Measurements from ENCODE around the gene CHKB.
"Not testable (repeated sequence)": the region's sequence is repeated elsewhere in the genome, so short reads cannot be mapped to it uniquely, and the experiment has no call there.

The CHKB gene

DNA sequence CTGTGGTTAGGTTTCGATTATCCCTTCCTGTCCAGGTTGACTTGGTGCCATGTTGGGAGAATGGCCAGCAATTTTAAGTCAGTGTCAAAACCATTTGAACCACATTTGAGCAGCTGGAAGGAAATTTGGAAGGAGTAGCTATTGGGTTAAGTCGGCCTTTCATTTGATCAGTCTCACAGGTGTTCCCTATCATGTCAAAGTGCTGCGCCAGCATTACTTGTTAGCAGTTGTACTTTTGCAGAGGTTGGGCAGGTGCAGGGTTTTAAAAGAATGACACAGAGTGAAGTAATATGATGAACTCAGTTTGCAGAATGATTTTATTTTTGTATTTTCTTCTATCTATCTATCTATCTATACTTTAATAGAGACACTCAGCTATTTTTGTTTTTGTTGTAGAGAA lies 46.4 kb downstream of the CHKB start:
- H3K36me3 Mint-ChIP-seq, result no peaks in the 10 kb centered on the region
- no peaks in the 10 kb centered on the region for H3K9me3 Mint-ChIP-seq
- peaks cover 54% of the 10 kb centered on the region for H3K4me1 Mint-ChIP-seq
- H3K27ac Mint-ChIP-seq, result peak overlapping the region; percentile 35
- H3K4me3 Mint-ChIP-seq, result no peak overlapping the region
- H3K27me3 Mint-ChIP-seq, result no peaks in the 10 kb centered on the region

DNA sequence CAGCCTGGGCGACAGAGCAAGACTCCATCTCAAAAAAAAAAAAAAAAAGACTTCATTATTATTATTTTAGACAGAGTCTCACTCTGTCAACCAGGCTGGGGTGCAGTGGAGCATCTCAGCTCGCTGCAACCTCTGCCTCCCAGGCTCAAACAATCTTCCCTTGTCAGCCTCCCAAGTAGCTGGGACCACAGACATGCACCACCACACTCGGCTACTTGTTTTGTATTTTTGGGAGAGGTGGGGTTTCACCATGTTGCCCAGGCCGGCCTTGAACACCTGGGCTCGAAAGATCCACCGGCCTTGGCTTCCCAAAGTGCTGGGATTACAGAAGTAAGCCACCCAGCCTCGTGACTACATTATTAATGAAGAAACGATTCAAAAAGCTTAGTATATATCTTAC lies 47.5 kb downstream of the CHKB start:
- H3K36me3 Mint-ChIP-seq, result no peaks in the 10 kb centered on the region
- H3K4me3 Mint-ChIP-seq, result no peak overlapping the region
- no peak overlapping the region for H3K27ac Mint-ChIP-seq
- no peaks in the 10 kb centered on the region for H3K27me3 Mint-ChIP-seq
- H3K4me1 Mint-ChIP-seq, result peaks cover 45% of the 10 kb centered on the region
- no peaks in the 10 kb centered on the region for H3K9me3 Mint-ChIP-seq

GRCh38 chr22:50533856-50534711 lies 48.6 kb downstream of the CHKB start:
- H3K36me3 Mint-ChIP-seq, H3K27me3 Mint-ChIP-seq, H3K9me3 Mint-ChIP-seq: not testable (repeated sequence)
- H3K27ac Mint-ChIP-seq, result peak overlapping the region; percentile 92
- peak overlapping the region; percentile 11 for H3K4me3 Mint-ChIP-seq
- H3K4me1 Mint-ChIP-seq, result peaks cover 35% of the 10 kb centered on the region

GRCh38 chr22:50532824-50533796 lies 49.5 kb downstream of the CHKB start:
- peak overlapping the region; percentile 77 for H3K4me3 Mint-ChIP-seq
- H3K36me3 Mint-ChIP-seq, result no peaks in the 10 kb centered on the region
- peaks cover 34% of the 10 kb centered on the region for H3K4me1 Mint-ChIP-seq
- H3K27me3 Mint-ChIP-seq, result no peaks in the 10 kb centered on the region
- peak overlapping the region; percentile 92 for H3K27ac Mint-ChIP-seq
- H3K9me3 Mint-ChIP-seq, result no peaks in the 10 kb centered on the region

GRCh38 chr22:50531962-50532674 lies 50.5 kb downstream of the CHKB start:
- H3K9me3 Mint-ChIP-seq, result no peaks in the 10 kb centered on the region
- H3K27me3 Mint-ChIP-seq, result no peaks in the 10 kb centered on the region
- H3K27ac Mint-ChIP-seq, result peak overlapping the region; percentile 96
- peak overlapping the region; percentile 92 for H3K4me3 Mint-ChIP-seq
- no peaks in the 10 kb centered on the region for H3K36me3 Mint-ChIP-seq
- peaks cover 37% of the 10 kb centered on the region for H3K4me1 Mint-ChIP-seq

DNA sequence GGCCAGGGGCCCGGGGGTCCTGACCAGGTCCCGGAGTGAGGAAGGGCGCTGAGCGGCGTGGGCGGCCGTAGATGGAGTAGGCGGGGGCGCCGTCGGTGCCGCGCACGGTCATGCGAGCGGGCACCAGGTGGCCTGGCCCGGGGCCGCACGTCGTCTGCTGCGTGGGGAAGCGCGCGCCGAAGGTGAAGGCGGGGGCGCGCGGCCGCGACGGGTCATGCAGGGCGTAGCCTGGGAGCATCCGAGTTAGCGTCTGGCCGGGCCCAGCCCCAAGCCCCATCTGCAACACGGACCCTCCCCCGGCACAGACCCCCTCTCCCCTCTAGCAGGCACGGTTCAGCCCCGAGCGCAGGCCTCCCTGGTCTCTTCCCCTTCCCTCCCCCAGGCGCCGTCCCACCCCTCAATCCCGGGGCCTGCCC lies 51.1 kb downstream of the CHKB start:
- Mint-ChIP-seq H3K4me3 (peak overlapping the region; percentile 92), H3K27me3 (no peaks in the 10 kb centered on the region), H3K9me3 (no peaks in the 10 kb centered on the region), H3K4me1 (peaks cover 43% of the 10 kb centered on the region), H3K27ac (peak overlapping the region; percentile 96), H3K36me3 (no peaks in the 10 kb centered on the region)

DNA sequence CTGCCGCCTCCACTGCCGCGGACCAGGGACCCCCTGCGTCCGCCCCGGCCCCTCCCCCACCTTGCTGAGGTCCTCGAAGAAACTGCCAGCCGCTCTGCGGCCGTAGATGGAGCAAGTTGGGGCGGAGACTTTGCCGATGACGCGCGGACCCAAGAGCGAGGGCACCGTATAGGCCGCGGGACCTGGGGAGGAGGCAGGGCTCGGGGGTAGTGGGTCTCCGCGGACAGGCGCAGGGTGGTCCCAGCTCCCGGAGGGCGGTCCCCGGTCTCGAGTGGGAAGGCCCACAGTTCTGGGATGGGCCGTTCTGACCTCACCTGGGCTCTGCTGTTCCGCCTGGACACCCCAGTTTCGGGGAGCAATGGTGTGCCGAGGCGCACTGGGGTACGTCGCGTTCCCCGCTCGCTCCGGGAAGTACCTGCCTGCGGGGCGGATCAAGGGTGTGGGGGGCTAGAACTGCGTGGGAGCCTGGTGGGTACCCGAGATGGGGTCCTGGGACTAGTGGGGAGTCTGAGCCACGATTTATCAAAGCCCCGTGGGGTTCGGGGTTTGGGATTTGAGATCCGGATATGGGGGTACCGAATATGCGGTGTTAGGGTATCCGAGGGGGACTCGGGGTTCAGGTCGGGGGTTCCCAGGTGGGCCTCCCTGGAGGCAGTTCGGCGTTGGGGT lies 51.6 kb downstream of the CHKB start:
- H3K4me3 Mint-ChIP-seq, result peak overlapping the region; percentile 92

DNA sequence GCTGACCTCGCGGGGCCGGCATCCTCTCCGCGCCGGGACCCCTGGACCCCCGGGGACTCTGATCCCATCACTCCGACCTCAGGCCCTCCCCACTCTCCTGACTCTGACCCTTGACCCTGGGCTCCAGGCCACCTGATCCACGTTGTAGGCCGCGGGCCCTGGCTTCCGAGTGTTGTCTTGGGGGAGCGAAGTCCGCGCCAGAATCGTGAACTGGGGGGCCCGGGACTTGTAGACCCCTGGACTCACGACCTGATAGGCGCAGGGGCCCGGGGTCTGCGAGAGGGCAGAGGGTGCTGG lies 52.1 kb downstream of the CHKB start:
- H3K4me3 Mint-ChIP-seq, result peak overlapping the region; percentile 92
- peak overlapping the region; percentile 92 for H3K27ac Mint-ChIP-seq
- no peaks in the 10 kb centered on the region for H3K36me3 Mint-ChIP-seq
- H3K4me1 Mint-ChIP-seq, result peaks cover 43% of the 10 kb centered on the region
- no peaks in the 10 kb centered on the region for H3K27me3 Mint-ChIP-seq
- no peaks in the 10 kb centered on the region for H3K9me3 Mint-ChIP-seq

More for the DNA sequence above, 51.6 kb downstream of the CHKB start:
- Mint-ChIP-seq H3K27ac (peak overlapping the region; percentile 96), H3K9me3 (no peaks in the 10 kb centered on the region), H3K4me1 (peaks cover 43% of the 10 kb centered on the region), H3K36me3 (no peaks in the 10 kb centered on the region), H3K27me3 (no peaks in the 10 kb centered on the region)

- H3K4me3 Mint-ChIP-seq, result peak within 1 kb of the TSS; percentile 92
- H3K9me3 Mint-ChIP-seq, result no peaks in the 10 kb centered on the region
- peak within 1 kb of the TSS; percentile 96 for H3K27ac Mint-ChIP-seq
- H3K36me3 Mint-ChIP-seq, result no peaks in the 10 kb centered on the region
- peaks cover 43% of the 10 kb centered on the region for H3K4me1 Mint-ChIP-seq
- H3K27me3 Mint-ChIP-seq, result no peaks in the 10 kb centered on the region
These were observed 52.6 kb downstream of the CHKB start, which contains the start of gene TYMP for GRCh38 chr22:50529897-50530579. TSS of gene TYMP (minus strand) at chr22:50530012. CDS start at chr22:50529709, 303 bp downstream.

GRCh38 chr22:50529416-50529896 lies 53.2 kb downstream of the CHKB start:
- Mint-ChIP-seq H3K4me1 (peaks cover 46% of the 10 kb centered on the region), H3K27ac (peak overlapping the region; percentile 30), H3K27me3 (no peaks in the 10 kb centered on the region), H3K9me3 (no peaks in the 10 kb centered on the region), H3K36me3 (peaks cover 4% of the 10 kb centered on the region), H3K4me3 (peak overlapping the region; percentile 42)

Measured in activated naive CD4-positive, alpha-beta T cell treated with anti-CD3 and anti-CD28 coated beads, Interleukin-2, amount 50 U/mL, for 24 hours (primary cell).